IPS-18c (cell line): ENCODE data around the gene PBX4.
"Not testable (repeated sequence)": the region's sequence is repeated elsewhere in the genome, so short reads cannot be mapped to it uniquely, and the experiment has no call there.

ENCODE experiments used
- H3K4me3 ChIP-seq: 2 replicates; pipeline ENCODE4 v1.7.0; 2013; ENCODE audit warnings: low read depth, mild to moderate bottlenecking, low read length, moderate library complexity; ENCODE audit not compliant: insufficient read depth
- H3K9me3 ChIP-seq: one replicate; pipeline ENCODE4 v1.6.1; 2013; ENCODE audit warnings: mild to moderate bottlenecking, low read length, moderate library complexity; ENCODE audit not compliant: control insufficient read depth, insufficient read depth

The PBX4 gene

DNA sequence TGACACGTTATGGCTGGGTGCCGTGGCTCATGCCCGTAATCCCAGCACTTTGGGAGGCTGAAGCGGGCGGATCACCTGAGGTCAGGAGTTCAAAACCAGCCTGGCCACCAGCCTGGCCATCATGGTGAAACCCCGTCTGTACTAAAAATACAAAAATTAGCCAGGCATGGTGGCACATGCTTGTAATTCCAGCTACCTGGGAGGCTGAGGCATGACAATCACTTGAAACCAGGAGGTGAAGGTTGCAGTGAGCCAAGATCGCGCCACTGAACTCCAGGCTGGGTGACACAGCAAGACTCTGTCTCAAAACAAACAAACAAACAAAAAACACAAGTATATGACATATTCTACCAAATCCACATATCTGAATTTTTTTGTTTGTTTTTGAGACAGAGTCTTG, 11.8 kb downstream of the PBX4 start:
- H3K4me3 ChIP-seq, H3K9me3 ChIP-seq: not testable (repeated sequence)

DNA sequence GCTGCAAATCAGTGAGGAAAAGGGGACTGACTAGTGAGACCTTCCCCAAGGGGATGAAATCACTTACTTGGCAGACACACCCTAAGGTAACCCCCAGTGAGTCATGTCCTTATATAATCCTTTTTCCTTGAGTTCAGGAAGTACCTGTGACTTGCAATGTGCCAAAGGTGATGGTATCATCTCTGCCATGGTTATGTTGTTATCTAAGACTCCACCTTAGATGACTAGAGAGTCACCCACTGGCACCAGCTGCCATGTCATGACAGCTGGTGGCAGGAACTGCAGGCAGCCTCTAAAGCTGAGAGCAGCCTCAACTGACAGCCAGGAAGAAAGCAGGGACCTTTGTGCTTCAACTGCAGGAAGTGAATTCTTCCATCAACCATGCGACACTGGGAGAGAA, 12.5 kb downstream of the PBX4 start:
- Histone ChIP-seq H3K9me3 (no peaks in the 10 kb centered on the region), H3K4me3 (no peak overlapping the region)

DNA sequence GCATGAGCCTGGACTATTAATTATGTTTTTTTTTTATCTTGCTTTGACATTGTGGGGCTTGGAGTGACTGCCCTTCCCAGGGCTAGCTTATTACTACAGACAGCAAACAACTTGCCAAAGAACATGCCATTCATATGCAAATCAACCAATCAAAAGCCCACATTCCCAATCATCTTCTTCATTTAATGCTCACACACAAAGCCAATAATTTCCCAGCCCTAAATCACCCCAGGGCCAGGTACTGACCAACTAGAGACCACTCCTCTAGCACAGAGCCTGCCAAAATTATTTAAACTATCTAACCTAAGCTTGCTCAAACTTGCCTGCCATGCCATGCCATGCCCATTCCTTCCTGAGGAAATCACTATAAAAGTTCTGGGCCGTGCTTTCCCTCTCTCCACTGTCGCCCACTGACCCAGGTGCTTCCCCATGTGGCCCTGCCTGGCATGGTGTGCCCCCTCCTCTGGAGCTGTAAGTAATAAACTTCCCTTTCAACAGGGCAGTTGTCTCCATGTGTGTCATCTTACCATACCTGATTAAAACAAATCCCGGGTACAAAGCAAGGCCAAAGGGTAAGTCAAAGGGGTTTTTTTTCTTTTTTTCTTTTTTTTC, 15.7 kb downstream of the PBX4 start:
- Histone ChIP-seq H3K9me3 (no peaks in the 10 kb centered on the region), H3K4me3 (no peak overlapping the region)

DNA sequence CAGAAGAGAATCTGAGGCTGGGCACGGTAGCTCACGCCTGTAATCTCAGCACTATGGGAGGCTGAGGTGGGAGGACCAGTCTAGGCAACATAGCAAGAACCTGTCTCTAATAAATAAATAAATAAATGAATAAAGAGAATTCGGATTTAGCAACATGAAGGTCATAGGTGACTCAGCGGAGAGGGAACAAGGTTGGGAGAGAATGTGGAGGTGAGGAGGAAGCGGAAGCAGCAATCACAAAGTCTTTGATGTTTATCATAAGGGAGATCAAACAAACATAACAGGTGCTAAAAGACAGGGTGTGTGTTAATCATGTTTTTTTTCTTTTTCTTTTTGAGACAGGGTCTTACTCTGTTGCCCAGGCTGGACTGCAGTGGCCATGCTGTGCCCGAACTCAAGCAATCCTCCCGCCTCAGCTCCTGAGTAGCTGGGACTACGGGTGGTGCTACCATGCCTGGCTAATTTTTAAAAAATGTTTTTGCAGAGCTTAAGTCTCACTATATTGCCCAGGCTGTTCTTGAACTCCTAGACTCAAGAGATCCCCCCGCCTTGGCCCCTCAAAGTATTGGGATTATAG, 16.3 kb downstream of the PBX4 start:
- Histone ChIP-seq H3K4me3 (no peak overlapping the region), H3K9me3 (no peaks in the 10 kb centered on the region)

DNA sequence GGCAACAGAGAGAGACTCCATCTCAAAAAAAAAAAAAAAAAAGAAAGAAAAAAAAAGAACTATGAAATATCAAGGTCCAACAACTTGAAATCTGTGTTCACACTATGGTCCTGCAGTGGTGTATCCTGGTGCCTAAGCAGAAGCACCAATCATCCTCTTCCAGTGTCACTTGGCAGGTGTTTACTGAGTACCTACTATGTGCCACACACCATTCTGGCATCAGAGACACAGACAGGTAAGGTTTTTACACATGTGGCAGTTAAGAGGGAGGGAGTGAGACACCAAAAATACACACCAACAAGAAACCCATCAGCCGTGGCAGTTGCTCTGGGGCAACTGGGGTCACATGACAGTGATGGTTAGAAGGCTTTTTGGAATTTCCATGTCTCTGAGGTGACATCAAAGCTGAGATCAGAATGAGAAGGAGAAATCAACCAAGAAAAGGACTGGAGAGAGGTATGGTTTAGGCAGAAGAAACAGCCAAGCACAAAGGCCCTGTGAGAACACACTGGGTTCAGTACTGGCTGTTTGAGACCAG, 17.6 kb downstream of the PBX4 start:
- no peak overlapping the region for H3K4me3 ChIP-seq

DNA sequence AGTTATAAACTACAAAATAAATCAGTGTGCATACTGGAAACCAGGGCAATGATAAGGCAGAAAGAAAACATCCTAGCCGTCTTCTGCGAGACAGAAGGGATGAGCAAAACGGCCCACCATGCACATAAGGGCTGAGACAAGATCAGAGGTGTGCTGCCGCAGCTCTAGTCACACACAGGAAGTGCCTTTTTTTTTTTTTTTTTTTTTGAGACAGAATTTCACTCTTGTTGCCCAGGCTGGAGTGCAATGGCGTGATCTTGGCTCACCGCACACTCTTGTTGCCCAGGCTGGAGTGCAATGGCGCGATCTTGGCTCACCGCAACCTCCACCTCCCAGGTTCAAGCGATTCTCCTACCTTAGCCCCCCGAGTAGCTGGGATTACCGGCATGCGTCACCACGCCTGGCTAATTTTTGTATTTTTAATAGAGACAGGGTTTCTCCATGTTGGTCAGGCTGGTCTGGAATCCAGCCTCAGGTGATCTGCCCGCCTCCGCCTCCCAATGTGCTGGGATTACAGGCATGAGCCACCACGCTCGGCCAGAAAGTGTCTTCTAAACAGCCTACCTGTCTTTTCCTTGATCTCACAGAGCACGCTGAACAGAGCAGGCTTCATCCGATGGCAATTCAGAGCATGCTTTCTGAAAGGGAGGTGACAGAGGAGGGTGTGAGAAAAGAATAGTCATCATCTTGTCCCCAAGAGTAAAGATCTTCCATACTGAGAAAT, 19.6 kb downstream of the PBX4 start:
- H3K4me3 ChIP-seq, H3K9me3 ChIP-seq: not testable (repeated sequence)

More for the DNA sequence above, 17.6 kb downstream of the PBX4 start:
- H3K9me3 ChIP-seq: no peaks in the 10 kb centered on the region

DNA sequence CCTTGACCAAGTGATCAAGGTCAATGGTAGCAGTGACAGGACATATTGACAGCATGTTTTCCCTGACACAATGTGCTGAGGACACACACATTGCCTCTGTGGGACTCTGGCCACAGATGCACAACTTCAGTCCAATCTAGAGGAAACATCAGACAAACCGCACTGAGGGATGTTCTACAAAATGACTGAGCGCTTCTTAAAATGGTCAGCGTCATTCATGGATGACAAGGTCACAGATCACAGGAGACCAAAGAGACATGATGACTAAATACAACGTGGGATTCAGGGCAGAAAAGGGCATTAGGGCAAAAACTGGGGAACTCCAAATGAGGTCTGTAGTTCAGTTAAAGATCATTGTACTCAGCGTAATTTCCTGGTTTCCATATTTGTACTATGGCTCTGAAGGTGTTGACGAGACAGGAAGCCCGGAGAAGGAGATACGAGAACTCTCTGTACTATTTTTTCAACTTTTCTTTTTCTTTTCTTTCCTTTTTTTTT, 20.6 kb downstream of the PBX4 start:
- H3K9me3 ChIP-seq: no peaks in the 10 kb centered on the region
- H3K4me3 ChIP-seq: no peak overlapping the region

DNA sequence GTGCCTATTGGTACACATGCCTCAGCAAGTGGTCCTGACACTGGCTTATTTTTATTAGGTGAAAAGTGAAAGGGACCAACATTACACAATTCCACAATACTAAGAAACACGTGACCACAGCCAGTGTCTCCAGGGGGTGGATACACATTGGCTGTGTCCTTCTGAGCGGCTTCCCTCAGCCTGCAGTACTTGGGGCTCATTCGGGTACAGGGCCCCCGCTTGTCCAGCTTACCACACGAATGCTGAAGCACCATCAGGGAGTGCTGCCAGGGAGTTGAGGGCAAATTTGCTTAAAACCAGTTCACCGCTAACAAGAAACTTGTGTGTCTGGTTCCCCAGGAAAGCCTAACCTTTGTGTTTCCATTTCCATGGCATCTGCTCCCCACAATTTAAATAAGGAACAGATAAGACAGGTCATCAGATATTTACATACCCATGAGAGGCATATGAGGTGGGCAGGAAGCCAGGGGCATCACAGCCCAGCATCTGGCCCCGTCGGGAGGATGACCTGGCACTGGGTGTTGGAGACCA, 23.3 kb downstream of the PBX4 start:
- Histone ChIP-seq H3K9me3 (no peaks in the 10 kb centered on the region), H3K4me3 (no peak overlapping the region)

DNA sequence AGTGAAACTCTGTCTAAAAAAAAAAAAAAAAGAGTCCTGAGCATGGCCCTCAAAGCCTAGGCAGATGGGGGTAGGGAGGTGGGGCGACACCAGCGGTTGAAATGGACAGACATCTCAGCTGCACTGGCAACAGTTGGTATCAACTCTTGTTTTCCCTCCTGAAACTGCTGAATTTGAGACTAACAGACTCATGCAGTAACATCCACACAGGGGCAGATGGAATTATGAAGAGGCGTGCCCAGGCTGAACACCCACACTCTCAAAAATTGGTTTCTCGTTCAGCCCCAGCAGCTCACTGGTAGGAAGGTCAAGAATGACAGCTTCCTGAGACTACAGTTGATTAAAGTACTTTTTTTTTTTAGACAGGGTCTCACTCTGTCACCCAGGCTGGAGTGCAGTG, 24.1 kb downstream of the PBX4 start:
- H3K4me3 ChIP-seq: no peak overlapping the region
- H3K9me3 ChIP-seq: no peaks in the 10 kb centered on the region

DNA sequence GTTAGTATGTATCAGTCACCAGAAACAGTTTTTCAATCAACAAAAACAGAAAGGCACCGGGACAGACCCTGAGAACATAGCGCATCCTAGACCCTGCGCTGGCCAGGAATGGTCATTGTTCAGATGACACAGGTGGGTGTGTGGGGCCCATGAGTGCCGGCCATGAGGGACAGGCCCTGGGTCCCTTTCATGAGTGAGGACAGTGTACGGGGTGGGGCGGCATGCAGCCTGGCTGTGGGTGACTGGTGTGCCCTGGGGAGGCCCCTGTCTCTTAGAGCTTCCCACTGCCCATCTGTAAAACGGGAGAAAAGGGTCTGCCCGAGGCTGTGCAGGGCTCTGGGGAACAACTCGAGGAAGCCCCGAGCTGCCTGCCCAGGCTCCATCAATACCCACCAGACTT, 25.8 kb downstream of the PBX4 start:
- H3K9me3 ChIP-seq: no peaks in the 10 kb centered on the region
- H3K4me3 ChIP-seq: no peak overlapping the region

DNA sequence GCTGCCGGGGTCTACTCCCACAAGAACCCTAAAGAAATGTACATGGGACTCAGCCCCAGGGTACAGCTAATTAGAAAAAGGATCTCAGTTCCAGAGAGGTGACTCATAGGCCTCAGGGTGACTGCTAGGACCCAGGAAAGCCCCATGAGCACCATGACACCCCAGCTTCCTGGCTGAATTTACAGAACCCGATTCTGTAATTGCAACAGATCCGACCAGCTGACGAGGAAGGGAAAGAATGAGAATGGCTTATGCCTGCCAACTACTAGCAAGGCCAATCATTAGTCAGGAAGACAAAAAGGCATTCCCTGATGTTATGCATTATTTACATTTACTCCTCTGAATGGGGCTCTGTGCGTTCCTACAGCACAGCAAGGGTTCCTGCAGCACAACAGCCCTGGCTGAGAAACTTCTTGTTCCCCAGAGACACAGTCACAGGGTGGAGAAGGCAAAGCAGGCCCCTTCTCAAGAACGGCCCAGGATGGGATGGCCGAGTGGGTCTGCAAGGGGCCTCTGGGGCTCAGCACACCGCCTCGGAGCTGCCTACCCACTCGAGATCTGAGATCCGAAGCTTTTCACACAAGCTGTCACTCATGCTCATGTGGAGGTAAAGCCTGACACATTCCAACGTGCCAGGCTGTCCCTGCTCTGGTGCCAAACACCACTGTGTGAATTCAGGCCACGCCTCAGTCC, 27.2 kb downstream of the PBX4 start:
- Histone ChIP-seq H3K4me3 (no peak overlapping the region), H3K9me3 (no peaks in the 10 kb centered on the region)

DNA sequence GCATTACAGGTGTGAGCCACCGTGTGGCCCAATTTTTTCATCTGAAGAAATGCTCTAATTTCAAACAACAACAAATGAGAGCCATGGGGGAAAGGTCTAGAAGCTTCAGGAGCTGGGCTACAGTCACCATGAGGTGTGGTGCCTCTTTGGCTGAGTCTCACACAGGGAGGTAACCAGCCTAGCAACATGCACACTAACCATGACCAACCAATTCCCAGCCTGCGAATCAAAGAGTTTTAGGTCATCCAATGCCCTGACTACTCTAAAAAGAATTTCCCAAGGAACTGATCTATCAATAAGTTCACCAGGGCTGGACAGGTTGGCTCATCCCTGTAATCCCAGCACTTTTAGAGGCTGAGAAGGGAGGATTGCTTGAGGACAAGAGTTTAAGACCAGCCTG, 29.9 kb downstream of the PBX4 start:
- no peak overlapping the region for H3K4me3 ChIP-seq
- no peaks in the 10 kb centered on the region for H3K9me3 ChIP-seq

DNA sequence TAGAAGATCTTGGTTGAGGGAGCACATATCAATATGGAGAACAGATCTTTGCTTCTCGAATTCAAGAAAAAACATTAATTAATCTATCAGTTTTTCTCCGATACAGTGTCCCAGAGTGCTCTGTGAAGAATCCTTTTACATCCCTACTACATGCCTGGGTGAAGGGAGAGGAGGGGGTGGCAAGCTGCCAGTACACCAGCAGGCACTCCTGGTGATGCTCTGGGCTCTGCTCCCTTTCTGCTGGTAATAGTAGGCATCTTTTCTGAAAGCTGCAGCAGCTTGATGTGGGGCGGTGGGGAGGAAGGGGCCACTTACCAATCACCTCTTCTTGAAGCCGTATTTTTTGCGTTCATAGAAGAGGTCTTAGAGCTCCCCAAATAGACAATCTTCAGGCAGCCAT, 30.7 kb downstream of the PBX4 start:
- no peak overlapping the region for H3K4me3 ChIP-seq
- no peaks in the 10 kb centered on the region for H3K9me3 ChIP-seq

DNA sequence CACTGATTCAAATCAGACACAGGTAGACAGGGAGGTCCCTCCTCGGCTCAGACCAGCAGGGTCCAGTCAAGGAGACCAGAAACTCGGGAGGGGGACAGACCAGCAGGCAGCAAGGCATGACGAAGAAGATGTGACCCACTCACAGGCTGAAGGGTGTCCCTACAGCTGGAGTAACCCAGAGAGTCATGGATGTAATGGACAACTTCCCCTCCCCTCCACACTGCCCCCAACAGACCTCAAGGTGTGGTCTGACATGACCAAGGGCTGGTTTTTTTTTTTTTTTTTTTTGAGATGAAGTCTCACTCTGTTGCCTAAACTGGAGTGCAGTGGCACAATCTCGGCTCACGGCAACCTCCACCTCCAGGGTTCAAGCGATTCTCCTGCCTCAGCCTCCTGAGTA, 34.1 kb downstream of the PBX4 start:
- Histone ChIP-seq H3K9me3 (no peaks in the 10 kb centered on the region), H3K4me3 (no peak overlapping the region)

DNA sequence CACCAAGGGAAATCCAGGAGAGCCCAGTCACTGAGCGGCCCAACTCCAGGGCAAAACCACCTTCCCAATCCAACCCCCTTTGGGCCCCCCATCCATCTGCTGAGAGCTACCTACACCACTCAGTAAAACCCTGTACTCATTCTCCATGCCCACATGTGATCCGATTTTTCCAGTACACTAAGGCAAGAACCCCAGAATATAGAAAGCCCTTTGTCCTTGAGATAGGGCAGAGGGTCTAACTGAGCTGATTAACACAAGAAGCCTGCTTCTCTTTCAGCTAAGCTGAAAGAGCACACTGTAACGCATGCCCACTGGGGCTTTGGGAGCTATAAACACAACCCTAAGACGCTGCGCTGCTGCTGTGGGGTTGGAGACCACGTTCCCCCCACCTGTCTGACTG, 36.0 kb downstream of the PBX4 start:
- Histone ChIP-seq H3K4me3 (no peak overlapping the region), H3K9me3 (no peaks in the 10 kb centered on the region)

DNA sequence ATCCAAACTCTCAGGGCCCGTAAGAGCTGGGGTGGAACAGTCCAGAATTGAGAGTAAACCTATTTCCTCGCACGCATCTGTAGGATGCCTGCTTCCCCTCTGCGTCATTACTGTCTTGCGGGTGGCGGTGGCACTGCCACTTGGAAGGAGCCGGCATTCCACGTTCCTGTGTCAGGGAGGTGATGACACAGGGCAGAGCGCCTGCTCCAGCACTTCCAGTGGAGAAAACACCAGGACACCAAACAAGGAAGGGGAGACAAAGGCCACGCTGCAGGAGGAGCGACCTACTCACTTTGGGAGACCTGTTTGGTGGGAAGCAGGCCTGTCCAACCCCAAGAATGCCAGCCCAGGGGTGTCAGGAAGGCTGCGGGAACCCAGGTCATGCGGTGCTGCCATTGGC, 37.1 kb downstream of the PBX4 start:
- Histone ChIP-seq H3K9me3 (no peaks in the 10 kb centered on the region), H3K4me3 (no peak overlapping the region)

DNA sequence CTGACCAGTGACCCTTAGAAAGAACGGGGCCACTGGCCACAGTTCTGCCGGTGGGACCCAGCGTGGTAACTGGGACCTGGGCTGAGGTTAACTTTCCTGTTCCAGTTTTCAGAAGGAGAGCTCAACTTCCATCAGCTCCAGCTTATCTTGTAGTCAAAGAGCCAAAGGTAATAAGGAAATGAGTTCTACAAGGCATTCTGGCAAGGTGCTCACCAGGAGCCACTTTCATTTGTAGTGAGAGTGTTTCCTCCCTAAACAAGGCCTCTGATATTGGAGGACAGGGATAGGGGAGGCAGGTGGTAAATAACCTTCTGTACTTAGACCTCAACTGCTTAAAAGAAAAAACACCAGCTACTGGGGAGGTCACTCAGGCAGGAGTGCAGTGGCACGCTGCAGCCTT, 38.1 kb downstream of the PBX4 start:
- no peaks in the 10 kb centered on the region for H3K9me3 ChIP-seq

More for the DNA sequence above, 38.1 kb downstream of the PBX4 start:
- no peak overlapping the region for H3K4me3 ChIP-seq
